Neural cell (in vitro differentiated cells): ENCODE data around the gene SURF4. TPM values are rescaled to one million over a fixed set of nuclear protein-coding genes. Genes with fewer than 3 reads are reported as not detected.

Source experiments
- H2AFZ ChIP-seq: fragments of 200-600, 300-800 bp; sonication (generic), shearing (Covaris generic); 2 replicates; pipeline ENCODE4 v1.6.0; 2014; ENCODE audit warnings: low read depth, mild to moderate bottlenecking, antibody characterized with exemption, low read length, moderate library complexity
- H3F3A ChIP-seq: fragments of 200-600 bp; shearing (Covaris generic); 2 replicates; pipeline ENCODE4 v1.6.1; 2016; ENCODE audit warnings: mild to moderate bottlenecking, moderate library complexity, mixed read lengths, antibody characterized with exemption, low read length; ENCODE audit not compliant: insufficient read depth, poor library complexity, severe bottlenecking
- H3K27ac ChIP-seq: fragments of 200-600, 300-800 bp; sonication (generic), shearing (Covaris generic); 2 replicates; pipeline ENCODE4 v1.5.1; 2014; ENCODE audit warnings: mild to moderate bottlenecking, low read length, moderate library complexity
- H3K27me3 ChIP-seq: fragments of 300-800, 200-600 bp; sonication (generic), shearing (Covaris generic); 2 replicates; pipeline ENCODE4 v1.6.0; 2014; ENCODE audit warnings: mild to moderate bottlenecking, low read depth, low read length, moderate library complexity; ENCODE audit not compliant: insufficient read depth
- H3K36me3 ChIP-seq: fragments of 300-800, 200-600 bp; sonication (generic), shearing (Covaris generic); 2 replicates; pipeline ENCODE4 v1.5.1; 2014; ENCODE audit warnings: mild to moderate bottlenecking, antibody characterized with exemption, low read length, moderate library complexity; ENCODE audit not compliant: insufficient read depth
- H3K4me2 ChIP-seq: fragments of 300-800, 200-600 bp; sonication (generic), shearing (Covaris generic); 2 replicates; pipeline ENCODE4 v1.6.0; 2014; ENCODE audit warnings: mild to moderate bottlenecking, low read length
- H3K4me3 ChIP-seq: fragments of 300-800, 200-600 bp; sonication (generic), shearing (Covaris generic); 2 replicates; pipeline ENCODE4 v1.5.1; 2014; ENCODE audit warnings: mild to moderate bottlenecking, low read length, moderate library complexity
- H3K79me2 ChIP-seq: fragments of 200-600 bp; shearing (Covaris generic); replicated peaks from 2 replicates; pipeline ENCODE4 v1.6.0; 2014; ENCODE audit warnings: mild to moderate bottlenecking, low read length, moderate library complexity; ENCODE audit not compliant: insufficient read depth
- H3K9ac ChIP-seq: fragments of 300-800, 200-600 bp; sonication (generic), shearing (Covaris generic); 2 replicates; pipeline ENCODE4 v1.6.1; 2016; ENCODE audit warnings: mild to moderate bottlenecking, low read length, mixed read lengths
- H3K9me2 ChIP-seq: fragments of 200-600 bp; shearing (Covaris generic); 2 replicates; pipeline ENCODE4 v1.6.1; 2016; ENCODE audit warnings: mild to moderate bottlenecking, low read length, mixed read lengths; ENCODE audit not compliant: insufficient read depth
- H3K9me3 ChIP-seq: fragments of 200-600, 300-800 bp; sonication (generic), shearing (Covaris generic); 2 replicates; pipeline ENCODE4 v1.6.1; 2016; ENCODE audit warnings: mild to moderate bottlenecking, mixed run types, low read length, moderate library complexity, mixed read lengths
- H4K20me1 ChIP-seq: fragments of 200-600 bp; shearing (Covaris generic); 2 replicates; pipeline ENCODE4 v1.6.1; 2016; ENCODE audit warnings: mild to moderate bottlenecking, mixed run types; ENCODE audit not compliant: insufficient read depth
- EP300 ChIP-seq: fragments of 450-650 bp; conservative IDR thresholded peaks from 2 replicates; pipeline ENCODE4 v1.6.1; 2014; ENCODE audit warnings: antibody characterized with exemption, mild to moderate bottlenecking, moderate library complexity; ENCODE audit not compliant: poor library complexity, severe bottlenecking
- EZH2 ChIP-seq: fragments of 200-600, 300-800 bp; shearing (Covaris generic), sonication (generic); IDR thresholded peaks from 2 replicates; pipeline ENCODE4 v1.6.1; 2014; ENCODE audit warnings: antibody characterized with exemption, low read length, borderline replicate concordance, mild to moderate bottlenecking; ENCODE audit not compliant: insufficient read depth, poor library complexity, severe bottlenecking
- MXI1 ChIP-seq: fragments of 450-650 bp; conservative IDR thresholded peaks from 2 replicates; pipeline ENCODE4 v1.6.1; 2014; ENCODE audit warnings: antibody characterized with exemption, mild to moderate bottlenecking; ENCODE audit not compliant: poor library complexity, severe bottlenecking
- POLR2AphosphoS5 ChIP-seq: IDR thresholded peaks from 2 replicates; pipeline ENCODE4 v1.6.1; 2012
- RAD21 ChIP-seq: fragments of 450-650 bp; conservative IDR thresholded peaks from 2 replicates; pipeline ENCODE4 v1.6.1; 2014; ENCODE audit warnings: antibody characterized with exemption, mild to moderate bottlenecking, moderate library complexity
- REST ChIP-seq: IDR thresholded peaks from 2 replicates; pipeline ENCODE4 v1.6.1; 2012; ENCODE audit warnings: borderline replicate concordance
- SMC3 ChIP-seq: fragments of 450-650 bp; conservative IDR thresholded peaks from 2 replicates; pipeline ENCODE4 v1.6.1; 2014; ENCODE audit warnings: antibody characterized with exemption, mild to moderate bottlenecking, moderate library complexity; ENCODE audit not compliant: poor library complexity
- TAF1 ChIP-seq: IDR thresholded peaks from 2 replicates; pipeline ENCODE4 v1.6.1; 2012; ENCODE audit warnings: low read depth
- polyA plus RNA-seq: library from polyadenylated mRNA; depleted of rRNA; stranded (reverse); fragments of >200 nt; gene quantifications from 2 replicates; pipeline ENCODE4 v1.2.3, GENCODE V29; 2014
- TF ChIP-seq, protein P1 (sequence below): fragments of 450-650 bp; IDR thresholded peaks from 2 replicates; pipeline ENCODE4 v1.5.1; 2014; ENCODE audit warnings: antibody characterized with exemption, mild to moderate bottlenecking, moderate library complexity; ENCODE audit not compliant: poor library complexity, severe bottlenecking

SURF4 gene
- polyA plus RNA-seq, 1 donor from 2014 or later: 78.3 TPM

GRCh38 chr9:133396952-133397351 lies 21.1 kb upstream of the SURF4 start:
- H4K20me1 ChIP-seq: no peaks in the 10 kb centered on the region
- H3K9me3 ChIP-seq: no peaks in the 10 kb centered on the region
- H3K9me2 ChIP-seq: no peaks in the 10 kb centered on the region
- H3K27ac ChIP-seq: no peak overlapping the region
- no peak overlapping the region for H3K4me2 ChIP-seq
- H3K9ac ChIP-seq: no peak overlapping the region
- no peaks in the 10 kb centered on the region for H3K79me2 ChIP-seq
- no peaks in the 10 kb centered on the region for H3F3A ChIP-seq
- no peak overlapping the region for H3K4me3 ChIP-seq
- no peak overlapping the region for H2AFZ ChIP-seq
- H3K36me3 ChIP-seq: no peaks in the 10 kb centered on the region
- no peak for TF ChIP-seq MXI1
- no peaks in the 10 kb centered on the region for H3K27me3 ChIP-seq

DNA sequence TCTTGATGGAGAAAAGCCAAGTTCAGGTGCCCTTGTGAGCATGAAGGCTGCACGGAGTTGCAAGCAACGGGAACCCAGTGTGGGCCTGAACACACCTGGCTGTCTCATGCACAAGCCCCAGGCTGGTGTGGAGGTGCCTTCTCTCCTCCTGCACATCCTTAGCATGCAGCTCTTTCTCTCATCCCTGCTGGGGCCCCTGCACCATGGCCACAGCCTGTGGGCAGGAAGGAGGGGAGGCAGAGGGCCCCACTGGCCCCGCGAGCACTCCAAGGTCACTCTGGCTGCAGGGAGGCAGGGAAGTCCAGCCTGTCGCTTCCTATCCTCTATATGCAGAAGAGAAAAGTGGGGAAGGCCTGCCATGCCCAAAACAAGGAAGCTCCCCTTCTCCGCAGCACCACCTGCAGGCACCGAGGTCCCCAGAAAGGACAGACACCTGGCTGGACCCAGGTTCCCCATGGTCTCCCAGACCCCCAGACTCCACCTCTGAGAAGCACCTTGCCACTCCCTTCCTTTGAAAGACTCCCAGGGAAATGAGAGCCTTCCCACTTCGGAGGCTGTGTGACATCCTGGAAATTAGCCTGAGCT lies 18.9 kb upstream of the SURF4 start:
- TF ChIP-seq EP300 (no peak), RAD21 (no peak), SMC3 (no peak), POLR2AphosphoS5 (no peak), MXI1 (no peak), REST (no peak), EZH2 (no peak), TAF1 (no peak)
- TF ChIP-seq, protein P1, sequence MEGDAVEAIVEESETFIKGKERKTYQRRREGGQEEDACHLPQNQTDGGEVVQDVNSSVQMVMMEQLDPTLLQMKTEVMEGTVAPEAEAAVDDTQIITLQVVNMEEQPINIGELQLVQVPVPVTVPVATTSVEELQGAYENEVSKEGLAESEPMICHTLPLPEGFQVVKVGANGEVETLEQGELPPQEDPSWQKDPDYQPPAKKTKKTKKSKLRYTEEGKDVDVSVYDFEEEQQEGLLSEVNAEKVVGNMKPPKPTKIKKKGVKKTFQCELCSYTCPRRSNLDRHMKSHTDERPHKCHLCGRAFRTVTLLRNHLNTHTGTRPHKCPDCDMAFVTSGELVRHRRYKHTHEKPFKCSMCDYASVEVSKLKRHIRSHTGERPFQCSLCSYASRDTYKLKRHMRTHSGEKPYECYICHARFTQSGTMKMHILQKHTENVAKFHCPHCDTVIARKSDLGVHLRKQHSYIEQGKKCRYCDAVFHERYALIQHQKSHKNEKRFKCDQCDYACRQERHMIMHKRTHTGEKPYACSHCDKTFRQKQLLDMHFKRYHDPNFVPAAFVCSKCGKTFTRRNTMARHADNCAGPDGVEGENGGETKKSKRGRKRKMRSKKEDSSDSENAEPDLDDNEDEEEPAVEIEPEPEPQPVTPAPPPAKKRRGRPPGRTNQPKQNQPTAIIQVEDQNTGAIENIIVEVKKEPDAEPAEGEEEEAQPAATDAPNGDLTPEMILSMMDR: no peak
- Histone ChIP-seq H2AFZ (no peak overlapping the region), H3K9me3 (no peaks in the 10 kb centered on the region), H3K4me2 (no peak overlapping the region), H3K9me2 (no peaks in the 10 kb centered on the region), H3K27me3 (no peaks in the 10 kb centered on the region), H3K9ac (no peak overlapping the region), H3K79me2 (no peaks in the 10 kb centered on the region), H3K27ac (no peak overlapping the region), H4K20me1 (no peaks in the 10 kb centered on the region), H3K4me3 (no peak overlapping the region), H3K36me3 (no peaks in the 10 kb centered on the region), H3F3A (no peaks in the 10 kb centered on the region)

GRCh38 chr9:133393399-133393798 lies 17.5 kb upstream of the SURF4 start:
- TF ChIP-seq EZH2: no peak
- no peak for TF ChIP-seq REST
- TF ChIP-seq POLR2AphosphoS5: no peak
- no peak for TF ChIP-seq TAF1
- TF ChIP-seq, protein P1: no peak
- no peak for TF ChIP-seq EP300
- no peak for TF ChIP-seq RAD21
- no peak for TF ChIP-seq MXI1
- no peak for TF ChIP-seq SMC3
- no peaks in the 10 kb centered on the region for H3K9me3 ChIP-seq
- H4K20me1 ChIP-seq: no peaks in the 10 kb centered on the region
- H3K4me2 ChIP-seq: no peak overlapping the region
- H3F3A ChIP-seq: no peaks in the 10 kb centered on the region
- H3K9me2 ChIP-seq: no peaks in the 10 kb centered on the region
- no peak overlapping the region for H3K27ac ChIP-seq
- H3K36me3 ChIP-seq: no peaks in the 10 kb centered on the region
- H3K9ac ChIP-seq: no peak overlapping the region
- H3K4me3 ChIP-seq: no peak overlapping the region
- no peak overlapping the region for H2AFZ ChIP-seq
- H3K27me3 ChIP-seq: no peaks in the 10 kb centered on the region
- H3K79me2 ChIP-seq: no peaks in the 10 kb centered on the region
